Activated CD4-positive, CD25-positive, alpha-beta regulatory T cell treated with anti-CD3 and anti-CD28 coated beads, Interleukin-2, amount 50 U/mL, for 24 hours (primary cell): ENCODE measurements around the gene FGF16.
A peak's percentile ranks its signal among the peaks of the same experiment; 100 is the strongest.
"Not testable (repeated sequence)": the region's sequence is repeated elsewhere in the genome, so short reads cannot be mapped to it uniquely, and the experiment has no call there.

Experiments used
- ATAC-seq, 2 donors: fragments of 150-1000 bp; cut with Tn5 transposase; one replicate each; pipeline ENCODE4 v1.10.0; 2021; ENCODE audit warnings: mild to moderate bottlenecking in 1 of 2, moderate library complexity in 1 of 2

FGF16 gene

GRCh38 chrX:77447653-77448569 lies 722 bp downstream of the FGF16 start:
- peak in 1 of 2 donors; percentile 17 for ATAC-seq

- no peak for ATAC-seq
These were observed 3.2 kb downstream of the FGF16 start for GRCh38 chrX:77450415-77450814.

- ATAC-seq = no peak
These were observed 3.8 kb downstream of the FGF16 start for GRCh38 chrX:77450996-77451395.

GRCh38 chrX:77453190-77453589 lies 6.0 kb downstream of the FGF16 start:
- ATAC-seq = no peak

- ATAC-seq = no peak
These were observed 8.2 kb downstream of the FGF16 start for GRCh38 chrX:77455437-77455836.

- ATAC-seq = no peak
These were observed 36.9 kb downstream of the FGF16 start for GRCh38 chrX:77484045-77484444.

- ATAC-seq = no peak
These were observed 46.7 kb downstream of the FGF16 start for GRCh38 chrX:77493677-77494553.

GRCh38 chrX:77500164-77500563 lies 53.0 kb downstream of the FGF16 start:
- ATAC-seq = not testable (repeated sequence)

- no peak for ATAC-seq
These were observed 55.8 kb downstream of the FGF16 start for GRCh38 chrX:77502951-77503525.

GRCh38 chrX:77505227-77505626 lies 58.0 kb downstream of the FGF16 start:
- no peak for ATAC-seq
